Neuron (in vitro differentiated cells): ENCODE data around the gene CAMK1D.
"Not testable (repeated sequence)": the region's sequence is repeated elsewhere in the genome, so short reads cannot be mapped to it uniquely, and the experiment has no call there.

Experiments used
- H2AFZ ChIP-seq: one replicate; pipeline ENCODE4 v1.6.1; 2013; ENCODE audit warnings: low read depth, mild to moderate bottlenecking, inconsistent platforms, low read length, moderate library complexity
- H3K27me3 ChIP-seq: one replicate; pipeline ENCODE4 v1.6.1; 2013; ENCODE audit warnings: low read length; ENCODE audit not compliant: insufficient read depth
- H3K36me3 ChIP-seq: one replicate; pipeline ENCODE4 v1.6.1; 2013; ENCODE audit warnings: low read length; ENCODE audit not compliant: insufficient read depth
- H3K4me1 ChIP-seq: one replicate; pipeline ENCODE4 v1.6.1; 2013; ENCODE audit warnings: low read length; ENCODE audit not compliant: insufficient read depth
- H3K4me3 ChIP-seq: 2 replicates; pipeline ENCODE4 v1.5.1; 2013; ENCODE audit warnings: mild to moderate bottlenecking, low read length, moderate library complexity
- H3K9me3 ChIP-seq: one replicate; pipeline ENCODE4 v1.6.1; 2013; ENCODE audit warnings: low read length

Gene CAMK1D

DNA sequence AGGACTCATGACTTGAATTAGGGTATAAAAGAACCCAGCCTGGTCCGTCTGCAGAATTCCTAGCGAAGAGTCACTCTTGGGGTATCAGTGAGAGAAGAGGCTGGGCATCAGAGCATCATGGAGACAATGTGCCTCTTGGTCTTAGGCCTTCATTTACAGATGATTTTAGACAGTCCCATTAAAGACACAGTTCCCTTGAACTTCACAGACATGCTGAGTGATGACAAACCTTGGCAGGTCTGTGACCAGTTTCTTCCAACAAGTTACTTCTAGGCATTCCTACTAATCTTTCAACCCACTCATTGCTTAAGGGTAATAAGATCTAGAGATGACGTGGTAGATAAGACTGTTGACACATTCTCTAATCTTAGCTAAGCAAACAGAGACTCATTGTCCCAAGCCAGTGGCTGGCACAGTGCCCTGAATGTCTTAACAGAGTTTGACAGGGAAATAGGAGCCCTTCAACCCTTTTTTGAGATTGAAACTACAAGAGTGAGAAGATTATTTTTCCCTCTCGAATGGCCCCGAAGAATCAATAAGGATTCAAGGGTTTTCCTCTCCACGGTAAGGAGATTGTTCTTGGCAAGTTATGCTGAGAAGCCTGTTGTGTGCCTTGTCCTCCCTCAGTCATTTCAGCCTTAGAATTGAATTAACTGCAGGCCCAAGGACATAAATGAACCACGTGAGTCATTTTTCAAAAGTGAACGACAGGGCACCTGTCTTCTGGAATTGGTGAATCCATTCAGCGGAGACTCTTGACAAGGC is 371.1 kb downstream of the CAMK1D start:
- Histone ChIP-seq H3K4me3 (no peak overlapping the region), H3K27me3 (no peaks in the 10 kb centered on the region), H3K9me3 (peaks cover 3% of the 10 kb centered on the region), H2AFZ (no peak overlapping the region), H3K4me1 (no peaks in the 10 kb centered on the region), H3K36me3 (no peaks in the 10 kb centered on the region)

DNA sequence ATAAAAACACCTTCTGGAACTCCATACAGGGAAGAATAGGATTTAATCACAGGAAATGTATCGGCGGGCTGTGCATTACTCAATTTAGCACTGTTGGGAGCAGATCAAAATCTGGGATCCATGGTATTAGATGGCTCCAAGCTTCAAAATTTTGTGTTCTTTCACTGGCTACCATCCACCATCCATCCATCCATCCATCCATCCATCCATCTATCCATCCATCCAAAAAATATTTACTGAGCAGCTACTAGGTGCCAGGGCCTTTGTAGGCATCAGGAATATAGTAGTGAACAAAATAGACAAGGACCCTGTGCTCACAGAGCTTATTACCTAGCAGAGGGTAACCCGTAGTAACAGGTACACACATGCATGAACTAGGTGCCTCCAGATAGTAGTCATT is 372.0 kb downstream of the CAMK1D start:
- H3K4me1 ChIP-seq, result no peaks in the 10 kb centered on the region
- H3K27me3 ChIP-seq, result no peaks in the 10 kb centered on the region

DNA sequence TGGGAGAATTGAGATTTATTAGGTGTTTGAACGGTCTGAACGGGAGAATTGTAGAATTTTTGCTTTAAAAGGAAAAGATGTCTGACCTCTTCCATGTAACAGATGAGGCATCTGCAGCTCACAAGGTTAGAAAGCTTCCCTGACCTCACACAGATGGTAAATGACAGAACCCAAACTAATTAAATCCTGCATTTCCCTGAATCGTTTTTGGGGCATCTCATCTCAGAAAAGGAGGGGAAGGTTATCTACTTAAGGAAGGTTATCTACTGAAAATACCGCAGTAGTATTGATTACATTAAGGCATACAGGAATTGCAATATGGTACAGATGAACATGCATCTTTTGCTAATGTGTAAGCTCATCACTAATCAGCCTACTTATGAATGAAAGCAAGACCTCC is 373.9 kb downstream of the CAMK1D start:
- Histone ChIP-seq H3K4me3 (no peak overlapping the region), H3K36me3 (no peaks in the 10 kb centered on the region), H3K4me1 (no peaks in the 10 kb centered on the region), H3K9me3 (peaks cover 3% of the 10 kb centered on the region), H2AFZ (no peak overlapping the region), H3K27me3 (no peaks in the 10 kb centered on the region)

More for the DNA sequence above, 372.0 kb downstream of the CAMK1D start:
- Histone ChIP-seq H3K36me3 (no peaks in the 10 kb centered on the region), H2AFZ (no peak overlapping the region), H3K9me3 (peaks cover 3% of the 10 kb centered on the region), H3K4me3 (no peak overlapping the region)

DNA sequence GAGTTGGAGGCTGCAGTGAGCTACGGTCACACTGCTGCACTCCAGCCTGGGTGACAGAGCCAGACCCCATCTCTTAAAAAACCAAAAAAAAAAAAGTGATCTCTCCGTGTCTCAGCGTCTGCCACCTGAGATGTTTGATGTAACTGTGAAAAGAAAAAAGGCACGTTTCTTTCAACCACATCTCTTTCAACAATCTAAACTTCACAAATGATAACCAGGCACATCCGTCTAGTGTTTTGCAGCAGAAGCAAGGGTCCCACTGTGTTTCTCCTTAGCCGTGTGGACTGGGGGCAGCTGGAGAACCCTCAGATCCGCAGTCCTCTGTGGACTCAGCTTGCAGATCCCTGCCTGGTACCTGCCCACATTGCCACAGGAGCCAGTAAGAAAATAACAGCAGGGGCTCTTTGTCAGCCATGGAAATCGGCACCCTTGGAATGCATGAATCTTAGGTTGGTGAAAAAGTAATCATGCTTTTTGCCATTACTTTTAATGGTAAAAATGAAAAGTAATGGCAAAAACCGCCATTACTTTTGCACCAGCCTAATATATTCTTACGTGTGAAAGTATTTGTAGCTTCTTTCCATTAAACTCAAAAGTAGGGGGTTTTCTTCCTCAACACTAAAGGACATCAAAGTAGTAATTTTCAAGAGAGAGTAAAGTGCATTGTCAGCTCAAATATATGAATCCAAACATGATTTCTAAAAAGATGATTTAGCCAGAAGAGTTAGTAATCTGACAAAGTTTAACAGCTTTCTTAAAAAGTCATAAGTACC is 375.6 kb downstream of the CAMK1D start:
- Histone ChIP-seq H2AFZ (no peak overlapping the region), H3K27me3 (no peaks in the 10 kb centered on the region)

DNA sequence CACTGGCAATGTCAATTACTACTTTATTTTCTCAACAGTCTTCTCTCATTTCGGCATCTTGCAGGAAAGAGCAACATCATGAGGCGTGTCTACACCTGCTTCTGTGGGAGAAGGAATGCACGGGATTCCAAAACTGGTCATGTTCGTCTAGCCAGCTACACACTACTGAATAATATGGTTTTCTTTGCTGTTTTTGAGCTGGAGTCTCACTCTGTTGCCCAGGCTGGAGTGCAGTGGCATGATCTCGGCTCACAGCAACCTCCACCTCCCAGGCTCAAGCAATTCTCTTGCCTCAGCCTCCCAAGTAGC is 376.2 kb downstream of the CAMK1D start:
- H3K4me1 ChIP-seq, H3K4me3 ChIP-seq, H3K36me3 ChIP-seq, H3K9me3 ChIP-seq, H3K27me3 ChIP-seq, H2AFZ ChIP-seq: not testable (repeated sequence)

More for the DNA sequence above, 375.6 kb downstream of the CAMK1D start:
- H3K4me3 ChIP-seq, result no peak overlapping the region
- no peaks in the 10 kb centered on the region for H3K4me1 ChIP-seq
- no peaks in the 10 kb centered on the region for H3K9me3 ChIP-seq
- no peaks in the 10 kb centered on the region for H3K36me3 ChIP-seq

DNA sequence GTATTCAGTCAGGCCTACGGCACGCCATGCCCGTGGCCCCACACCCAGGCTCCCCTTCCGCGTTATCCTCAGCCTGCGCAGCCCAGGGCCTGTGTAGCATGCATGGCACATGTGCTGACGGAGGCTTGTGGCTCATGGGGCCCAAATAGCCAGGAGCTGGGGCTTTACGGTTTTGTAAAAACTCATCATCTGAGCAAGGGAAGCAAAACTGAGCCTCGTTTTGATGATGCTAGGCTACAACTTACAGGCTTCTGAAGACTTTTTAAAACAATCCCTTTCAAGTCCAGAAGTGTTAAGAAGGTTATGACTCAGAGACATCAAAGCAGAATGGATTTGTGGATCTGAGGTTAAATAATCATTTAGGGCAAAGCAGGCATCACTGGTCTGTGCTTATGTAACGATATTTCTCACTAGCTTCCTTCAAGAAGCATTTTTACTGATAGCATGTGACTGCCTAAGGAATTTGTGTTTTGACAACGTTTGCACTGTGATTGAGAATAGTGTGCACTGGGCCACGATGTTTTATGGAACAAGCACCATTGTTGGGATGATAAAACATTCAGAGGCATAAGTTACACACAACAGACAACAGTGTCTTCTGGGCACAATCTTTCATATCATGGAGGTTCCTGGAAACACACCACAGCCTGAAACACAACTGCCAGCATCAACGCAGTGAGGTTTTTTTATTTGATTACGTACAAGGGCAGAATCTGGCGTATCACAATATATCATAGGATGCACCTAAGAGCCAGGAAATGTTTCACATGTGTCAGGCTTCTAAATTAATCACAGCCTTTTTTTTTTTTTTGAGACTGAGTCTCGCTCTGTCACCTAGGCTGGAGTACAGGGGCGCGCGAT is 377.9 kb downstream of the CAMK1D start:
- no peaks in the 10 kb centered on the region for H3K9me3 ChIP-seq
- no peaks in the 10 kb centered on the region for H3K27me3 ChIP-seq
- no peak overlapping the region for H3K4me3 ChIP-seq
- H3K36me3 ChIP-seq, result no peaks in the 10 kb centered on the region
- H3K4me1 ChIP-seq, result no peaks in the 10 kb centered on the region
- H2AFZ ChIP-seq, result no peak overlapping the region

- no peaks in the 10 kb centered on the region for H3K27me3 ChIP-seq
- H3K36me3 ChIP-seq, result no peaks in the 10 kb centered on the region
- no peak overlapping the region for H2AFZ ChIP-seq
- no peak overlapping the region for H3K4me3 ChIP-seq
- no peaks in the 10 kb centered on the region for H3K9me3 ChIP-seq
- H3K4me1 ChIP-seq, result no peaks in the 10 kb centered on the region
These were observed 378.5 kb downstream of the CAMK1D start for GRCh38 chr10:12727832-12728215.

DNA sequence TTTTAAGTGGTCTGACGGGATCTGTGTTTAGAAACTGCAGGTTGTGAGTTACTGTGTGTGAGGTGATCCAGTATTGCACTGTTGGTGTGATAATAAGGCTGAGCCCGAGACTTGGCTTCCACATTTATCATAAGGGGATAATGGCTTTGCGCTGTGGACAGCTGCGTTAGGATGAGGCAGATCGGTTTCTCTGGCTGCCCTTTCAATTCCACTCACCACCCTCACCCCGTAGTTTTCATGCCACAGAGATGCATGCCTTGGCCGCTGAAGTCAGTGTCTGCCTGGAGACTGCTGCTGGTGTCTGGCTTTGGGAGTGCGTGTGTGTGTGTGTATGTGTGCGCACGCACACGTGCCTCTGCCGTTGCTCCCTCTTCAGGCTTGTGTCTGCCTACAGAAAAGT is 379.1 kb downstream of the CAMK1D start:
- H3K4me1 ChIP-seq, result no peaks in the 10 kb centered on the region
- no peaks in the 10 kb centered on the region for H3K9me3 ChIP-seq
- no peaks in the 10 kb centered on the region for H3K27me3 ChIP-seq
- H2AFZ ChIP-seq, result no peak overlapping the region
- H3K36me3 ChIP-seq, result no peaks in the 10 kb centered on the region
- H3K4me3 ChIP-seq, result no peak overlapping the region

- Histone ChIP-seq H3K27me3 (no peaks in the 10 kb centered on the region), H3K4me3 (no peak overlapping the region), H2AFZ (no peak overlapping the region), H3K36me3 (no peaks in the 10 kb centered on the region), H3K9me3 (no peaks in the 10 kb centered on the region), H3K4me1 (no peaks in the 10 kb centered on the region)
These were observed 380.5 kb downstream of the CAMK1D start for GRCh38 chr10:12729885-12730284.

- peaks cover 2% of the 10 kb centered on the region for H3K9me3 ChIP-seq
- H3K36me3 ChIP-seq, result no peaks in the 10 kb centered on the region
- H2AFZ ChIP-seq, result no peak overlapping the region
- H3K4me3 ChIP-seq, result no peak overlapping the region
- H3K27me3 ChIP-seq, result no peaks in the 10 kb centered on the region
- H3K4me1 ChIP-seq, result no peaks in the 10 kb centered on the region
These were observed 381.6 kb downstream of the CAMK1D start for GRCh38 chr10:12730809-12731519.

- Histone ChIP-seq H3K36me3 (no peaks in the 10 kb centered on the region), H3K9me3 (peaks cover 2% of the 10 kb centered on the region), H3K4me1 (no peaks in the 10 kb centered on the region), H2AFZ (no peak overlapping the region), H3K4me3 (no peak overlapping the region), H3K27me3 (no peaks in the 10 kb centered on the region)
These were observed 383.9 kb downstream of the CAMK1D start for GRCh38 chr10:12733271-12733670.

DNA sequence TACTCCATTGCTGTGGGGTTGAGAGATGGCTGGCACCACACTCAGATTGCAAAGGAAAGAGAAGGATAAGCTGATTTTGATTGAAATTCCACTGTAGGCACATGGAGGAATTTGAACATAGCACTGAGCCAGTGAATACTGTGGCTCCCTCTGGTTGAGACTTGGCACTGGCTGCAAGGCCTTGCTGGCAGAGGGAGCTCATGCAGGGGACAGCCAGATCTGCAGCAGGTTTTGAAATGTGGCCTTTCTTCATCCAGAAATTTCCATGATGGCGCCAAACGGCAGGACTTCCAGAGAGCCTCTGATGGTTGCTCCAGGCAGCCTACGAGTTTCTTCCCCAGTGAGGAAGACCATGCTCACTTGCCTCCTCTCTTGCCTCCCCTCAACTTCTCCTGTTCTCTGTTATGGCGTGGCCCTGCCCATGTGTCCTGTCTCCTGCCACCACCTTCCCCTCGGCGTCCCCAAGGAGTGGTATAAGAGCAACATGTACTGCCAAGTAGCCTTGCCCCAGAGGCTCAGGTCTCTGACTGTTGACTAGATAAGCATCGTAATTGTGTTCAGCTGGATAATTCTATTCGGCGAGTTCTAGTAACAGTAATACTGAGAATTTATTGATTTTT is 386.6 kb downstream of the CAMK1D start:
- Histone ChIP-seq H3K27me3 (no peaks in the 10 kb centered on the region), H3K9me3 (peaks cover 2% of the 10 kb centered on the region), H2AFZ (no peak overlapping the region), H3K4me3 (no peak overlapping the region), H3K36me3 (no peaks in the 10 kb centered on the region), H3K4me1 (peaks cover 3% of the 10 kb centered on the region)
